ENCODE results near the gene NUDC. TPM values are rescaled to one million over a fixed set of nuclear protein-coding genes. Genes with fewer than 3 reads are reported as not detected.

The NUDC gene
- total and polyA plus RNA-seq, 2 of the 13 experiments (the other 11 are each of a cell fraction or from before 2014, with no cell fraction given), result 34.7 to 104 TPM

DNA sequence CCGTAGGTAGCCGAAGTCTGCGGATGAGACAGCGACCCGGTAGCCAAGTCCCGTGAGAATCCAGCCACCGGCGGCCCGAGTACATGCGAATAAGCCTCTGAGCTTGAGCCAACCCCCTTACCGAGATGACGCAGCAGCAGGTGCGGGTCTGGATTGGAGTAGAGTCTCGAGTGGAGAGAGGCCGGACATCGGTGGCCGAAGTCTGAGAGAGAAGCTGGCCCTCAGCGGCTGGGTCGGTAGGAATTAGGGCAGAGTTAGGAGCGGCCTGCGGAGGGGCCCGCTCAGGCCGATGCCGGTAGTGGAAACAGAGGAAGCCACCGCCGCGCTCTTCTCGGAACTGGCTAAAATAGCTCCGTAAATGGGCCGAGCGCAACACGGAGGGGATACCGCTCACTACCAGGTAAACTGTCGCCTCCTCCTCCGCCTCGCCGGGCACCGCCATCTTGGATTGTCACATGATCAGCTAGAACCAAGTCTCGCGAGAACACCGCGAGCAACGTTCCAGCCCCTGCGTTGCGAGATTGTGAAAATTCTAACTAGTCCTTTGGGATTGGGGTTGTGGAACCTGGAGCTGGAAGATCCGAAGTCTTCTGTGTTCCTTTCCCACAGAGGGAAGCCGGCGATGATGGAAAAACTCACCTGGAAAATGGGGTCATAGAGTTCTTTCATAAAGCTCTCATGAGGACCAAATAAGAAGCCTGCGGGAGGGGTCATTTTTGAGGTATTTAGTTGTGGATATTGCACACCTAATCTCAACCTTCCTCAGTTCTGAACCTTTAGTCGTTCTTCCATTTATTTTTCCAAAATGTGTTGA is 21.3 kb upstream of the NUDC start, which contains the start of gene GPATCH3 (continued):
- TF ChIP-seq, protein P1, sequence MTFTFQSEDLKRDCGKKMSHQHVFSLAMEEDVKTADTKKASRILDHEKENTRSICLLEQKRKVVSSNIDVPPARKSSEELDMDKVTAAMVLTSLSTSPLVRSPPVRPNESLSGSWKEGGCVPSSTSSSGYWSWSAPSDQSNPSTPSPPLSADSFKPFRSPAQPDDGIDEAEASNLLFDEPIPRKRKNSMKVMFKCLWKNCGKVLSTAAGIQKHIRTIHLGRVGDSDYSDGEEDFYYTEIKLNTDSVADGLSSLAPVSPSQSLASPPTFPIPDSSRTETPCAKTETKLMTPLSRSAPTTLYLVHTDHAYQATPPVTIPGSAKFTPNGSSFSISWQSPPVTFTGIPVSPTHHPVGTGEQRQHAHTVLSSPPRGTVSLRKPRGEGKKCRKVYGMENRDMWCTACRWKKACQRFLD (CRISPR knock-in tag; IDR thresholded peaks at IDR 0.05; ENCODE audit: borderline replicate concordance), result peak; percentile 86; the same call in 1 of the 2 replicates
- TF ChIP-seq, protein P2, sequence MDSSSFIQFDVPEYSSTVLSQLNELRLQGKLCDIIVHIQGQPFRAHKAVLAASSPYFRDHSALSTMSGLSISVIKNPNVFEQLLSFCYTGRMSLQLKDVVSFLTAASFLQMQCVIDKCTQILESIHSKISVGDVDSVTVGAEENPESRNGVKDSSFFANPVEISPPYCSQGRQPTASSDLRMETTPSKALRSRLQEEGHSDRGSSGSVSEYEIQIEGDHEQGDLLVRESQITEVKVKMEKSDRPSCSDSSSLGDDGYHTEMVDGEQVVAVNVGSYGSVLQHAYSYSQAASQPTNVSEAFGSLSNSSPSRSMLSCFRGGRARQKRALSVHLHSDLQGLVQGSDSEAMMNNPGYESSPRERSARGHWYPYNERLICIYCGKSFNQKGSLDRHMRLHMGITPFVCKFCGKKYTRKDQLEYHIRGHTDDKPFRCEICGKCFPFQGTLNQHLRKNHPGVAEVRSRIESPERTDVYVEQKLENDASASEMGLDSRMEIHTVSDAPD (CRISPR knock-in tag; IDR thresholded peaks at IDR 0.05), result 0 out of 2 replicates have a peak, but pooled peaks have one; percentile 24
- TF ChIP-seq YY1 (IDR thresholded peaks at IDR 0.05; ENCODE audit: insufficient read depth, insufficient replicate concordance, low read depth, low read length), result peak; percentile 99
- no peak for TF ChIP-seq ZNF616 (CRISPR knock-in tag; IDR thresholded peaks at IDR 0.05; ENCODE audit: low read depth)
- TF ChIP-seq ZNF646 (CRISPR knock-in tag; IDR thresholded peaks at IDR 0.05), result no peak
- TF ChIP-seq, protein P3, sequence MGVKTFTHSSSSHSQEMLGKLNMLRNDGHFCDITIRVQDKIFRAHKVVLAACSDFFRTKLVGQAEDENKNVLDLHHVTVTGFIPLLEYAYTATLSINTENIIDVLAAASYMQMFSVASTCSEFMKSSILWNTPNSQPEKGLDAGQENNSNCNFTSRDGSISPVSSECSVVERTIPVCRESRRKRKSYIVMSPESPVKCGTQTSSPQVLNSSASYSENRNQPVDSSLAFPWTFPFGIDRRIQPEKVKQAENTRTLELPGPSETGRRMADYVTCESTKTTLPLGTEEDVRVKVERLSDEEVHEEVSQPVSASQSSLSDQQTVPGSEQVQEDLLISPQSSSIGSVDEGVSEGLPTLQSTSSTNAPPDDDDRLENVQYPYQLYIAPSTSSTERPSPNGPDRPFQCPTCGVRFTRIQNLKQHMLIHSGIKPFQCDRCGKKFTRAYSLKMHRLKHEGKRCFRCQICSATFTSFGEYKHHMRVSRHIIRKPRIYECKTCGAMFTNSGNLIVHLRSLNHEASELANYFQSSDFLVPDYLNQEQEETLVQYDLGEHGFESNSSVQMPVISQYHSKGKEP (CRISPR knock-in tag; IDR thresholded peaks at IDR 0.05), result no peak
- no peak for TF ChIP-seq ZFP1 (CRISPR knock-in tag; IDR thresholded peaks at IDR 0.05)
- peak; percentile 76 for TF ChIP-seq ZNF605 (CRISPR knock-in tag; IDR thresholded peaks at IDR 0.05)
- TF ChIP-seq CBX5 (CRISPR knock-in tag; IDR thresholded peaks at IDR 0.05; ENCODE audit: borderline replicate concordance), result peak; percentile 70; the same call in 1 of the 2 replicates
- TF ChIP-seq ZNF333 (CRISPR knock-in tag; IDR thresholded peaks at IDR 0.05; ENCODE audit: borderline replicate concordance), result 0 out of 2 replicates have a peak, but pooled peaks have one; percentile 42
- peak; percentile 89 for TF ChIP-seq ZFX (CRISPR knock-in tag; IDR thresholded peaks at IDR 0.05; ENCODE audit: low read depth)
- TF ChIP-seq EED (CRISPR knock-in tag; IDR thresholded peaks at IDR 0.05), result 0 out of 2 replicates have a peak, but pooled peaks have one; percentile 23
- TF ChIP-seq HOMEZ (CRISPR knock-in tag; IDR thresholded peaks at IDR 0.05; ENCODE audit: low read depth), result 0 out of 2 replicates have a peak, but pooled peaks have one; percentile 54

Measured in HepG2 (cell line).